Suppressor macrophage (primary cell): ENCODE measurements around the gene ZNF316.

ENCODE experiments used
- DNase-seq, 4 experiments: peaks; one replicate each; pipeline ENCODE4 v3.0.0-alpha.2; 2020 to 2022

ZNF316 gene

DNA sequence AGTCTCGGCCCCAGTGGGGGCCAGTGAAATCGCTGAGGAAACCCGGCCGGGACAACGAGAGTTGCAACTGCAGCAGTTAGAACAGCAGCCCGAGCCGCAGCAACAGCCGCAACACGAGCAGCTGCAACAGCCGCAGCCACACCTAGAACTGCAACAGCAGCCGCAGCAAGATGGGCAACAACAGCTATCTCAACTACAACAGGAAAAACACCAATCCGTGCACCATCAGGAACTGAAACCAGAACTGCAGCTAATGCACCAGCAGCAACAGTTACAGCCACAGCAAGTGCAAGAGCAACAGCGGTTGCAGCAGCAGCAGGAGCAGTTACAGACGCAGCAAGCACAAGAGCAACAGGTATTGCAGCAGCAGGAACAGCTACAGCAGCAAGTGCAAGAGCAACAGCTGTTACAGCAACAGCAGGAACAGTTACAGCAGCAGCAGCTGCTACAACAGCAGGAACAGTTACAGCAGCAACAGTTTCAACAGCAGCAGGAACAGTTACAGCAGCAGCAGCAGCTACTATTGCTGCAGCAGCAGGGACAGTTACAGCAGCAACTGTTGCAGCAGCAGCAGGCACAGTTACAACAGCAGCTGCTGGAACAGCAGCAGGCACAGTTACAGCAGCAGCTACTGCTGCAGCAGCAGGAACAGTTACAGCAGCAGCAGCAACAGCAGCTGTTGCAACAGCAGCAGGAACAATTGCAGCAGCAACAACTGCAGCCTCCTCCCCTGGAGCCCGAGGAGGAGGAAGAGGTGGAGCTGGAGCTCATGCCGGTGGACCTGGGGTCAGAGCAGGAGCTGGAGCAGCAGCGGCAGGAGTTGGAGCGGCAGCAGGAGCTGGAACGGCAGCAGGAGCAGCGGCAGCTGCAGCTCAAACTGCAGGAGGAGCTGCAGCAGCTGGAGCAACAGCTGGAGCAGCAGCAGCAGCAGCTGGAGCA, 15.7 kb upstream of the ZNF316 start:
- DNase-seq = peak in 3 of 4 experiments; percentile 22 to 35 (median 28)

DNA sequence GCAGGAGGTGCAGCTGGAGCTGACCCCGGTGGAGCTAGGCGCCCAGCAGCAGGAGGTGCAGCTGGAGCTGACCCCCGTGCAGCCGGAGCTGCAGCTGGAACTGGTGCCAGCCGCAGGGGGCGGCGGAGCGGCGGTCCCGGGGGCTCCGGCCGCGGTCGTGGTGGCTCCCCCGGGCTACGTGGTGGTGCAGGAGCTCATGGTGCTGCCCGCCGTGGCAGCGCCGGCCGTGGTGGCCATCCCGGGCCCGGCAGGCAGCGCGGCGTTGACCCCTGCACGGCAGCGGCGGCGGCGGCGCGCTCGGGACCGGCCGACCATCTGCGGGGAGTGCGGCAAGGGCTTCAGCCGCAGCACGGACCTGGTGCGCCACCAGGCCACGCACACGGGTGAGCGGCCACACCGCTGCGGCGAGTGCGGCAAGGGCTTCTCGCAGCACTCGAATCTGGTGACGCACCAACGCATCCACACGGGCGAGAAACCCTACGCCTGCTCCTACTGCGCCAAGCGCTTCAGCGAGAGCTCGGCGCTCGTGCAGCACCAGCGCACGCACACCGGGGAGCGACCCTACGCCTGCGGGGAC, 14.9 kb upstream of the ZNF316 start:
- DNase-seq = no peak

DNA sequence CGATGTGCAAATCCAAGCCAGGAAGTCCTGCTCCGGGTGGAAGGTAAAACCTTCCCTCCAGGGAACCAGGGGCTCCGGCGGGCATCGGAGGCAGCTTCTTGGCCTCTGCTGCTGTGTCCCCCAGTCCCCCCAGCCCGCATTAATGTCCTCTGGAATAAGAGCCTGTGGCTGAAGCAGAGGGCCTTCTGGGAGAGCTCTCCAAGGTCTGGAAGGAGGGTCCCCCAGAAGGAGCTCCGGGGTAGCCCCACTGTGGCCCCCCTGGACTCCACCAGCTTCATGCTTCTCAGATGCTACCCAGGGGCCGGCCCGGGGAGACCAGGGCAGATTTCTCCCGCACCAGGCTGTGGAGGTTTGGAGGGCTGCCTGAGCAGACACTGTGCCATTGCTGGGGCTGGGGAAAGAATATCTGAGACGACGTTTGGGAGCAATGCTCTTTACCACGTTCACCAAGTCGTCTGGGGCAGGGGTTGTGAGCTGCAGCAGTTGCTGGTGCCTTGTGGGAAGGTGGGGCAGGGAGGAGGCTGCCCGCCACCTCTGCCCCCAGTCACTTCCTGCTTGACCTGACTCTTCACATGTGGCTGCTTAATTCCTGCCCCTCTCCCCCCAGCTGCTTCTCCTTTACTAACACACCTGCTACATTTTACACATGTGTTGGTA, 13.4 kb upstream of the ZNF316 start:
- DNase-seq = no peak

DNA sequence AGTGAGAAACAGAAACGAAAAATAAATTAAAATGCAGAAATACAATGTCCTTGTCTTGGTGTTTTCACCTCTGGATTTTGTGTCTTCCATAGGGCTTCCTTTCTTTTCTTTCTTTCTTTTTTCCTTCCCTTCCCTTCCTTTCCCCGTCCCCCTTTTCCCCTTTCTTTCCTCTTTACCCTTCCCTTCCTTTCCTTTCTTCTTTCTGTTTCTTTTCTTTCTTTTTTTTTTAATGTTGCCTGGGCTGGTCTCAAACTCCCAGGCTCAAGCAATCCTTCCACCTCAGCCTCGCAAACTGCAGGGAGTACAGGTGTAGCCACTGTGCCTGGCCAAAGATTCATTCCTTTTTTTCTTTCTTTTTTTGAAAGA, 12.9 kb upstream of the ZNF316 start:
- no peak for DNase-seq

DNA sequence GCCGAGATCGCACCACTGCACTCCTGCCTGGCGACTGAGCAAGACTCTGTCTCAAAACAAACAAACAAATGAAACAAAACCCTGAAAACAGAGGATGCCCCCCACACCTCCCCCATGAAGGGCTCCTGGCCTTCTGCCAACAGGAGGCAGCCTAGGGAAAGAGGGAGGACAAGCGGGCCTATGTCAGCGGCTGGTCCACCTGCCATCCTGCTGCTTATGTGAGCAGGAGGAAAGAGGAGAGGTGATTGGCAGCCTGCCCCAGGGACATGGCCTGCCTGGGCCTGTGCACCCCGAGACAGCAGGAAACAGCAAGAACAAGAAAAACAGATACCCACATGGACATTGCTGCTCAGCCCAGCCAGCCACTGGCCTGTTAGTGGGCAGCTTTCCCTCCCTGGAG, 9.1 kb upstream of the ZNF316 start:
- no peak for DNase-seq

DNA sequence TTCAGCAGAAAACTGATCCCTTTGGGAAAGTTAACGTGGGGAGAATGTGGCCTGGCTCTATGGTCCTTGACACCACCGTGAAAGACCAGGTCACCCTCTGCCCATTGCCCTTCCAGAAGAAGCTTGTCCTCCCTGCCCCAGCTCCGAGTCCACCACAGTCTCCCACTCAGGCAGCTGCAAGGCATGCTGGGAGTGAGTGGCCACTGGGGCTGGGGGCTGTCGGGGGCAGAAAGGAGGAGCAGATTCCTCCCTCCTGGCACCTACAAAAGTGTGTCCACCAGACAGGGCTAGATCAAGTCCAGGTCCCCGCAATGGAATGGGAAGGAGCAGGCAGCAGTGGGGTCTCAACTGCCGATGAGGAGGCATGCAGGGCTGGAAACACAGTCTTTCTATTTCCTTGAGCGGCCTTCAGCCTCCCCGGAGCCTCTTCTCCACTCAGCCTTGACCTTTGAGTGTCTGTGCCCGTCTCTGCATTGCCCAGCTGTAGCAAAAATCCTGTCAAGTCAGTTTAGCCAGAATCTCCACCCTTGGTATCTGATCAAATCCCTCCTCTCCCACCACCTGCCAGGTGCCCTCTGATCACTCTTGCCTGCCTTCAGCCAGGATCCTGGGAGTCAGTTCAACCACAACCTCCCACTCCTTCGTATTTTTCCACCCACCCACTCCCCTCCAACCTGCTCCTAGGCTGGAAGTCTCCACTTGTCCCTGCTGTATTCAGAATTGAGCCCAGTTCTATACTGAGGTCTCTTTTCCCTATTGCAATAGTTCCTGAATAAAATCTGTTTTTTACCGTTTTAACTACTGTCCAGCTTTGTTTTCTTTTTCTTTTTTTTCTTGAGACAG, 6.9 kb upstream of the ZNF316 start:
- no peak for DNase-seq

DNA sequence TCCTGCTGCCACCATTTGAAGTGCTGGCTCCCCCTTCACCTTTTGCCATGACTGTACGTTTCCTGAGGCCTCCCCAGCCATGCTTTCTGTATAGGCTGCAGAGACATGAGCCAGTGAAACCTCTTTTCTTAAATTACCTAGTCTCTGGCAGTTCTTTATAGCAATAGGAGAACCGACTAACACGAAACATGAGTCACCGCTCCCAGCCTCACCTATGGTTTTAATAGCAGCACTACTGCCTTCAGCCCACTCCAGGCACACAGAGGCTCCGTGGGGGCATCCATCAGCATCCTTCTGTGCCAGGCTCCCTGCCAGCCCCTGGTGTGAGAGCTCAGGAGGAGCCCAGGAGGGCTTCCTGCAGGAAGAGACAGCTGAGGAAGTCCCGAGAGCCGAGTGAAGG, 5.5 kb upstream of the ZNF316 start:
- no peak for DNase-seq

DNA sequence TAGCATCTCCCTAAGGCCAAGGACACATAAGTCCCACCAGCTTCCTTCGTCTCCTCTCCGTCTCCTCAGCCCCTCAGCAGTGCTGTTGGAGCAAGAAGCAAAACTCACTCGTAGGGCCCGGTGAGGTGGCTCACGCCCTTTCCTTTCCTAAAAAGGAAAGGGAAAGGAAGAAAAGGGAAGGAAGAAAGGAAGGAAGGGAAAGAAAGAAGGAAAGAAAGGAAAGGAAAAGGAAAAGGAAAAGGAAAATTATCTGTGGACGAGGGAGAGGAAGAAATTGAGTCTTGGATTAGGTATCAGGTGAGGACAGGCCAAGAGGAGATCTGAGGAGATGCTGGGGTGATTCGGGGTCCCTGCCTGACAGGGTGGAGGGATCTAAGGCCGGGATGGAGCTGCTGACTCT, 3.1 kb upstream of the ZNF316 start:
- no peak for DNase-seq

DNA sequence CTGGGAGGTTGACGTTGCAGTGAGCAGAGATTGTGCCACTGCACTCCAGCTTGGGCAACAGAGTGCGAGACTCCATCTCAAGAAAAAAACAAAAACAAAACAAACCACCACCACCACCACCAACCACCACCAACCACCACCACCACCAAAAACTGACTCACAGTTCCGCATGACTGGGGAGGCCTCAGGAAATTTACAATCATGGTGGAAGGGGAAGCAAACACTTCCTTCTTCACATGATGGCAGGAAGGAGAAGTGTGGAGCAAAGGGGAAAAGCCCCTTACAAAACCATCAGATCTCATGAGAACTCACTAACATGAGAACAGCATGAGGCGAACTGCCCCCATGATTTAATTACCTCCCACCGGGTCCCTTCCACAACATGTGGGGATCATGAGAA, 2.1 kb upstream of the ZNF316 start:
- peak; percentile 66 to 90 (median 79) for DNase-seq

DNA sequence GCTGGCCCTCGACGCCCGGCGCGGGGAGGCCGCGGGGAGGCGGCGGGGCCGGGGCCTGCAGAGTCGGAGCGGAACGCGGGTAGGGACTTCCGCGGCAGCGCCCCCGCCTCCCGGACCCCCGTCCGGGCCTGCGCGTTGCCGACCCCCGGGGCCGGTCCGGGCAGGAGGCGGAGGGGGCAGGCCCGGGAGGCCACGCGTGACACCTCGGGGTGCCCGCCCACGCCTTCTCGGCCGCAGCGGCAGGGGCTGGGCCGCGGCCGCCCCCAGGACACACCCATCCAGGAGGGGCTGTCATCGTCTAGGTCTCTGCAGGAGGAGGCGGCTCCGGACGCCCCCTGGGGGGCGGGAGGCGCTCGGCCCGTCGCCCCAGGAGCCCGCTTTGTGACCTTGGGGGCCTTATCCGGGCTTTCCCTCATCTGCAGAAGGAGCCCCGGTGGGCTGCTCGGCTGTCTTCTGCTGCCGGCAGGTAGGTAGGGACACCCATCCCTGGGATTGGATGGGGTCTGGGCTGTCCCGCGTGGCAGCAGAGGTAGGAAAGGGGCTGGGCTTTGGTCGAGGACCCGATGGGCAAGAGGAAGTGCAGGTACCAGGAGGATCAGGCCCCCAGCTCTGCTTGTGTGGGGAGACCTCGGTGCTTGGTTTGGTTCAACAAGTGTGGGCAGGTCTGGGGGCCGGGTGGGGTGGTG, 569 bp downstream of the ZNF316 start:
- peak; percentile 51 to 82 (median 70) for DNase-seq

DNA sequence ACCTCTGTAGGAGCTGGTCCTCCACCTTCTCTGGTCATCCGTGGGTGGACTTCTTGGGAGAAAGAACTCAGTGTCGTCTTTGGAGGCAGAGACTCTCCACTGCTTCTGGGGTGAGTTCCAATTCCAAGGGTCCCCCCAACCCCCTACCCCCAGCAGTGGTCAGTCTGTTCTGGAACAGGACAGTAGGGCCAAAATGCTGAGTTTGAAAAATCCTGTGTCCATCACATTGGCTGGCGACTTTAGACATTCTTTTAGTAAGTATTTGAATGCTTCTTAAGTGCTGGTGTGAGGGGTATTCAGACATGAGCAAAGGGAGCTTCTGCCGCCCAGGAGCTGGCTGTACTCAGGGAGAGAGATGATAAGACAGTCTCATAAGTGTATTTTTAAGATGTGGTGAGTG, 1.9 kb downstream of the ZNF316 start:
- DNase-seq = no peak

DNA sequence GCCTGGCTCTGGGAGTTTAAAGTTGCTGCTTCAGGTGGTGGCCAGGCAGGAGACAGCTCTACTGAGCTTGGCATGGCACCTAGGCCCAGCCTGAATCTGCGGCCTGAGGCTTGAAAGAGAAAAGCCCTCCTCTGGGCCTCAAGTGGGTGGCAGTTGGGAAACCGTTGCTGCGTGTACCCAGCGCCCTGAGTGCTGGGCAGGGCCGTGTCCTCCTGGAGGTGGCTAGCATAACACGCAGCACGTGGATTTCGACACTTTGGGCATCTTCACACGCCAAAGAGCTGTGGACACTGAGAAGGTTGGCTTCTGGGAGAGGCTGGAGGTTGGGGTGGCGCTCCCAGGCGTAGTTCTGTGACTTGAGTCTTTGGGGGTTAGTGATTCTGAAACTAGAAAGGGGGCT, 2.5 kb downstream of the ZNF316 start:
- DNase-seq = no peak

DNA sequence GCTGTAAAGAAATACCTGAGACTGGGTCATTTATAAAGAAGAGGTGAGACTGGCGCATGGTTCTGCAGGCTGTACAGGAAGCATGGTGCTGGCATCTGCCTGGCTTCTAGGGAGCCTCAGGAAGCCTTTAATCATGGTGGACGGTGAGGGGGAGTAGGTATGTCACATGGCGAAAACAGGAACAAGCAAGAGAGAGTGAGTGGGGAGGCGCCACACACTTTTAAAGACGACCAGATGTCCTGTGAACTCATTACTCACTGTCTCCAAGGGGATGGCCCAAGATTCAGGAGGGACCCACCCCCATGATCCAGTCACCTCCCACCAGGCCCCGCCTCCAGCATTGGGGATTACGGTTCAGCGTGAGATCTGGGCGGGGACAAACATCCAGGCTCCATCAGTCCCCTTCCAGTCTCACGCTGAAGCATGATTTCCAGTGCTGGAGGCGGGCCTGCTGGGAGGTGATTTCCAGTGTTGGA, 3.2 kb downstream of the ZNF316 start:
- DNase-seq = peak; percentile 27 to 60 (median 43)

DNA sequence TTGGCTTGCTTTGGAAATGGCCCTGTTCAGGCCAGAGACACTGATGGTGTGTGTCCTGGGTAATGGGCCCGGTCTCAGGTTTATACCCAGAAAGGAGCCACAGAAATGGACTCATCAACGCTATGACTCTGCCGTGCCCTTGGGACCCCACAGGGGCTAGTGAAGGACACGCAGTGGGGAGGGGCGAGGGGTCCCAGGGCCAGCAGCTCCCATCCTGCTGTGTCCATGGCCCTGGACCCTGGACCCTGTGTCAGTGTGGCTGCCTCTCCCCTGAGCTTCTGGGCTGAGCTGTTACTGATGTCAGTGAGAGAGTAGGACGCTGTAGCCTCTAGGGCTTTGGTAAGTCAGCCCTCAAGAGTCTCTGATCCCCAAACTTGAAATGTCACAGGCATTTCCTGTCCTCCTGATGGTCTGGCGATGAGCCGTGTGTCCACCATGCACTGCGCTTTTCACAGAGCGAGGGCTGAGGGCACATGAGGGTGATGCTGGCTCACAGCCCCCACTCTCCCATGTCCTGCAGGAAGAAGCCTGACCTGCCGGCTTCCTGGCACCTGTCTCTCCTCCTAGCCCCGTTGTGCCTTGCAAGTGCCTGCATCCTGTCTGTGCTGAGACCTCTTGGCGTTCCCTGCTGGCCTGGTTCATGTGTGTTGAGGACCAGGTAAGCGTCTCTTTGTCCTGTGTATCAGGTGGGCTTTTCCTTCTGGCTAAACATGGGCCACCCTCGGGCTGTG, 4.4 kb downstream of the ZNF316 start:
- DNase-seq = no peak

DNA sequence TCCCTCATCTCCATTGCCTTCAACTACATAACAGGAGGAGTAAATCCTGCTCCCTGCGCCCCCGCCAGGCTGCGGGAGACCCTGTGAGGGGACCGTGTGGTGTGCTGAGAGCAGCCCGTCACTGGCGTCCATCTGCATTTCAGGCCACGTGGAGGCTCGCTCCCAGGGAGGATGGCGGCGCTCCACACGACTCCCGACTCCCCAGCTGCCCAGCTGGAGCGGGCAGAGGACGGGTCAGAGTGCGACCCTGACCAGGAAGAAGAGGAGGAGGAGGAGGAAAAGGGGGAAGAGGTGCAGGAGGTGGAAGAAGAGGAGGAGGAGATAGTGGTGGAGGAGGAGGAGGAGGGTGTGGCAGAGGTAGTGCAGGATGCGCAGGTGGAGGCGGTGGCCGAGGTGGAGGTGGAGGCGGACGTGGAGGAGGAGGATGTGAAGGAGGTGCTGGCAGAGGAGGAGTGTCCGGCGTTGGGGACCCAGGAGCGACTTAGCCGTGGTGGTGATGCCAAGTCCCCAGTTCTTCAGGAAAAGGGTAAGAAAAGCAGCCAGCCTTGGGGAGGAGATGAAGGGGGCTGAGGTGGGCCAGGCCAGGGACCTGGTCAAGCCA, 5.2 kb downstream of the ZNF316 start:
- no peak for DNase-seq

DNA sequence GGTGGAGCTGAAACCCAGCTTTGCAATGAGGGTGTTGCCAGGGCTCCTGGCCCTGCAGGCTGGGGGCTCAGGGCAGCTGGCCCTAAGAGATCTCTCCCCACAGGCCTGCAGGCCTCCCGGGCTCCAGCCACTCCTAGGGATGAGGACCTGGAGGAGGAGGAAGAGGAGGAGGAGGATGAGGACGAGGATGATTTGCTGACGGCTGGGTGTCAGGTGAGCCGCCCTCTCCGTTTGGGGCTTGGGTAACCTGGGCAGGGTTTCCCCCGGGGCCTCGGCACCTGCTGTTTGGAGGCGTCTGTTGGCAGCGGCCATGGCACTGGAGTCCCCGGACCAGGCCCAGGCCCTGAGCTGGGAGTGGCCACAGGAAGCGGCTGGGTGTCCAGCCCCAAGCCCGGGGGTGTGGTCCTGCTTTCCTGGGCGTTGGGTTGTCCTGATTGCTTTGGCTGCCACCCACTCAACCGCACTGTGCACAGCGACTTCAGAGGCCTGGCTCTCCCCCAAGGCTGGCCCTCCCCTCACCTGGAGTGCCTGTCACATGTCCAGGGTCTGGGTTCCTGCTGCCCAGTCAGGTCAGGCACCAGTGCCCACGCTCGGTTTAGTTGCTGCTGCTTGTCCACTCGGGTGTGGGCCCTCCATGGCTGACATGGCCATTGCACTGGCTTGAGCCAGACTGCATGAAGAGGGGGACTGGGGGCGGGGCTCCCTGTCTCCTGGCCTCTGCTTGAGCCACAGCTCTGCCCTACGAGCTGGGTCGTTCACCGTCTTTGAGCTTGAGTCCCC, 5.9 kb downstream of the ZNF316 start:
- DNase-seq = no peak

DNA sequence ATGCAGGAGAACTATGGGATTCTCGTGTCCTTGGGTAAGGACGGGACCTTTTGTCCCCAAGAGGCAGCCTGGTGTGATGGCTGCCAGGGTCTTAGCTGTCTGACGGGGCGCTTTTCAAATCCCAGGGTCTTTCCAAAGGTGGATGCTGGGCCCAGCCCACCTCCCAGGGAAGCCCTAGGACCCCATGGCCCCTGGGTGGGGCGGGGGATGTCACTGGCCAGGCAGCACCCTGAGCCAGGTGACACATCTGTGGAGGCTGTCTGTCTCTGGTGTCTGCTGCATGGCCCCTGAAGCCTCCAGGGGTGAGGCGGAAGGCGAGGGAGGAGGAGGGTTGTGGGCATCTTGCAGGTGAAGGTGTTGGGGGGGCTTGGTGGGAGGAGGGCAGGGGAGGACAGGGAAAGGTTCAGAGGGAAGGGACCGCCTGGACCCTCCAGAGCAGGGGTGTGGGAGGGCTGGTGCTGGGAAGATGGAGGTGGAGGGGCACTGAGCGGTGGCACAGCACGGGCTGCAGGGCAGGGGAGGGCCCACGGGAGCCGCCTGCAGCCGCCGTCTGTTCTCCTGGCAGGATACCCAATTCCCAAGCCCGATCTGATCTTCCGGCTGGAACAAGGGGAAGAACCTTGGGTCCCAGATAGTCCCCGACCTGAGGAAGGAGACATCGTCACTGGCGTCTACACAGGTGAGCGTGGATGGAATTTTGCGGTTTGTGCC, 7.0 kb downstream of the ZNF316 start:
- DNase-seq = no peak

DNA sequence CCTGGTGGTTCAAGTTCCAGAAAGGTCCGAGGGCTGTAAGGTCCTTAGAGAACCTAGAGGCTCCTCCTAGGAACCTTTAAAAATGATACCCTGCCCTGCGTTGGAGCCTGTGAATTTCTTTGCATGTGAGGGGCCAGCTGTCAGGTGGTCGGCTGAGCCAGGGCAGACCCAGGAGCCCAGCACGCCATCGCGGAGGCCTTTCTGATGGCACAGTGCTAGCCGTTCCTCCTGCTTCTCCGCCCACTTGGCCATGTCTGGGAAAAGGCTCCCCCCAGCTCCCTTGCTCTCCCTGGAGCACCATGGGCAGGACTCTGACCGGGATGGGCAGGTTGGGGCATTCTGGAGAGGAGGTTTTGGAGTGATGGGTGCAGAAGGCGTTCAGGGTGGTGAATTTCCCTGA, 7.6 kb downstream of the ZNF316 start:
- DNase-seq = no peak

DNA sequence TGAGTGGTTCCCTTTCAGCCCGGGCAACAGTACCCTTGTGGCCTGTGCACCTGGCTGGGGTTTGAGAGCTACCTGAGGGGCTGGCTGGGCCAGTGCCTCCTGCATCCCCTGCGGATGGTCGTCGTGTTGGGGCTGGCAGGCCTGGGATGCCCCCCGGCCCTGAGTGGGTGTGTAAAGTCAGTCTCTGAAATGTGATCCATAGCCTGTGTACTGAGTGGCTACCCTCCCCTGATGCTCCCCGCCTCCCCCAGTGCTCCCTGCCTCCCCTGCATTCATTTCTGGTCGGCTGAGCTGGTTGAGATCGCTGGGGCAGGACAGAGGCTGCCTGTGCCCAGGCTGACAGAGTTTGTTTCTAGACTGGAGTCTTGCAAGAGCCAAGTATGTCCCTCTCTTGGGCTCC, 9.3 kb downstream of the ZNF316 start:
- no peak for DNase-seq
